ENCODE measurements around the gene PDGFRB.
A peak's percentile ranks its signal among the peaks of the same experiment; 100 is the strongest.

PDGFRB gene

GRCh38 chr5:150163035-150163434, 7.4 kb upstream of the PDGFRB start:
- H3K9me3 Mint-ChIP-seq: no peaks in the 10 kb centered on the region
- H3K4me1 Mint-ChIP-seq (ENCODE audit: low read depth): peaks cover 2% of the 10 kb centered on the region

GRCh38 chr5:150162142-150162513, 6.5 kb upstream of the PDGFRB start:
- Mint-ChIP-seq H3K27ac (no peak overlapping the region), H3K4me3 (no peak overlapping the region), H3K9me3 (no peaks in the 10 kb centered on the region), H3K36me3 (ENCODE audit: low read depth) (no peaks in the 10 kb centered on the region), H3K4me1 (ENCODE audit: low read depth) (no peaks in the 10 kb centered on the region), H3K27me3 (peaks cover 29% of the 10 kb centered on the region)
- DNase-seq: no peak

More at GRCh38 chr5:150163035-150163434, 7.4 kb upstream of the PDGFRB start:
- peaks cover 28% of the 10 kb centered on the region for H3K27me3 Mint-ChIP-seq
- H3K36me3 Mint-ChIP-seq (ENCODE audit: low read depth): no peaks in the 10 kb centered on the region
- no peak overlapping the region for H3K4me3 Mint-ChIP-seq
- H3K27ac Mint-ChIP-seq: no peak overlapping the region
- no peak for DNase-seq

GRCh38 chr5:150161242-150162141, 5.8 kb upstream of the PDGFRB start:
- H3K27ac Mint-ChIP-seq: no peak overlapping the region
- H3K36me3 Mint-ChIP-seq (ENCODE audit: low read depth): no peaks in the 10 kb centered on the region
- peaks cover 33% of the 10 kb centered on the region for H3K27me3 Mint-ChIP-seq
- H3K4me3 Mint-ChIP-seq: no peak overlapping the region
- no peaks in the 10 kb centered on the region for H3K9me3 Mint-ChIP-seq
- no peaks in the 10 kb centered on the region for H3K4me1 Mint-ChIP-seq (ENCODE audit: low read depth)
- DNase-seq: peak; percentile 87

- Mint-ChIP-seq H3K27ac (no peak overlapping the region), H3K27me3 (peaks cover 31% of the 10 kb centered on the region), H3K9me3 (no peaks in the 10 kb centered on the region), H3K4me3 (no peak overlapping the region), H3K36me3 (ENCODE audit: low read depth) (no peaks in the 10 kb centered on the region), H3K4me1 (ENCODE audit: low read depth) (peaks cover 6% of the 10 kb centered on the region)
- DNase-seq: no peak
Measured at GRCh38 chr5:150160448-150161081, 4.9 kb upstream of the PDGFRB start.

- no peak for DNase-seq
- Mint-ChIP-seq H3K4me1 (ENCODE audit: low read depth) (peaks cover 8% of the 10 kb centered on the region), H3K27ac (no peak overlapping the region), H3K4me3 (no peak overlapping the region), H3K36me3 (ENCODE audit: low read depth) (no peaks in the 10 kb centered on the region), H3K9me3 (no peaks in the 10 kb centered on the region), H3K27me3 (peaks cover 27% of the 10 kb centered on the region)
Measured at GRCh38 chr5:150159741-150160179, 4.1 kb upstream of the PDGFRB start.

- no peaks in the 10 kb centered on the region for H3K9me3 Mint-ChIP-seq
- DNase-seq: no peak
- peaks cover 31% of the 10 kb centered on the region for H3K27me3 Mint-ChIP-seq
- no peaks in the 10 kb centered on the region for H3K36me3 Mint-ChIP-seq (ENCODE audit: low read depth)
- no peak overlapping the region for H3K27ac Mint-ChIP-seq
- H3K4me1 Mint-ChIP-seq (ENCODE audit: low read depth): peaks cover 8% of the 10 kb centered on the region
- no peak overlapping the region for H3K4me3 Mint-ChIP-seq
Measured at GRCh38 chr5:150159031-150159430, 3.4 kb upstream of the PDGFRB start.

- H3K4me3 Mint-ChIP-seq: no peak overlapping the region
- no peaks in the 10 kb centered on the region for H3K36me3 Mint-ChIP-seq (ENCODE audit: low read depth)
- H3K27me3 Mint-ChIP-seq: peaks cover 32% of the 10 kb centered on the region
- H3K9me3 Mint-ChIP-seq: no peaks in the 10 kb centered on the region
- H3K4me1 Mint-ChIP-seq (ENCODE audit: low read depth): peaks cover 8% of the 10 kb centered on the region
- no peak for DNase-seq
- no peak overlapping the region for H3K27ac Mint-ChIP-seq
Measured at GRCh38 chr5:150158170-150158949, 2.7 kb upstream of the PDGFRB start.

GRCh38 chr5:150157168-150157567, 1.5 kb upstream of the PDGFRB start:
- Mint-ChIP-seq H3K27ac (no peak overlapping the region), H3K9me3 (no peaks in the 10 kb centered on the region), H3K4me3 (no peak overlapping the region), H3K27me3 (peaks cover 32% of the 10 kb centered on the region), H3K36me3 (ENCODE audit: low read depth) (no peaks in the 10 kb centered on the region), H3K4me1 (ENCODE audit: low read depth) (peaks cover 8% of the 10 kb centered on the region)
- DNase-seq: no peak

- peaks cover 32% of the 10 kb centered on the region for H3K27me3 Mint-ChIP-seq
- peaks cover 8% of the 10 kb centered on the region for H3K4me1 Mint-ChIP-seq (ENCODE audit: low read depth)
- H3K9me3 Mint-ChIP-seq: no peaks in the 10 kb centered on the region
- no peaks in the 10 kb centered on the region for H3K36me3 Mint-ChIP-seq (ENCODE audit: low read depth)
- H3K4me3 Mint-ChIP-seq: no peak overlapping the region
- no peak overlapping the region for H3K27ac Mint-ChIP-seq
- no peak for DNase-seq
Measured at GRCh38 chr5:150156540-150156939, 895 bp upstream of the PDGFRB start.

- peaks cover 8% of the 10 kb centered on the region for H3K4me1 Mint-ChIP-seq (ENCODE audit: low read depth)
- H3K27ac Mint-ChIP-seq: peak overlapping the region; percentile 35
- H3K9me3 Mint-ChIP-seq: no peaks in the 10 kb centered on the region
- DNase-seq: no peak
- peak overlapping the region; percentile 68 for H3K4me3 Mint-ChIP-seq
- peaks cover 32% of the 10 kb centered on the region for H3K27me3 Mint-ChIP-seq
- H3K36me3 Mint-ChIP-seq (ENCODE audit: low read depth): no peaks in the 10 kb centered on the region
Measured at GRCh38 chr5:150156027-150156368, 353 bp upstream of the PDGFRB start.

- peaks cover 32% of the 10 kb centered on the region for H3K27me3 Mint-ChIP-seq
- H3K27ac Mint-ChIP-seq: no peak overlapping the region
- peaks cover 8% of the 10 kb centered on the region for H3K4me1 Mint-ChIP-seq (ENCODE audit: low read depth)
- no peak overlapping the region for H3K4me3 Mint-ChIP-seq
- DNase-seq: no peak
- no peaks in the 10 kb centered on the region for H3K36me3 Mint-ChIP-seq (ENCODE audit: low read depth)
- H3K9me3 Mint-ChIP-seq: no peaks in the 10 kb centered on the region
Measured at GRCh38 chr5:150154618-150155128, 972 bp downstream of the PDGFRB start.

GRCh38 chr5:150153957-150154617, 1.6 kb downstream of the PDGFRB start:
- H3K27me3 Mint-ChIP-seq: peaks cover 32% of the 10 kb centered on the region
- H3K36me3 Mint-ChIP-seq (ENCODE audit: low read depth): no peaks in the 10 kb centered on the region
- peaks cover 8% of the 10 kb centered on the region for H3K4me1 Mint-ChIP-seq (ENCODE audit: low read depth)
- no peak overlapping the region for H3K27ac Mint-ChIP-seq
- H3K4me3 Mint-ChIP-seq: no peak overlapping the region
- no peak for DNase-seq
- no peaks in the 10 kb centered on the region for H3K9me3 Mint-ChIP-seq

- DNase-seq: no peak
- Mint-ChIP-seq H3K9me3 (no peaks in the 10 kb centered on the region), H3K27ac (no peak overlapping the region), H3K4me3 (no peak overlapping the region), H3K36me3 (ENCODE audit: low read depth) (no peaks in the 10 kb centered on the region), H3K27me3 (peaks cover 29% of the 10 kb centered on the region), H3K4me1 (ENCODE audit: low read depth) (peaks cover 8% of the 10 kb centered on the region)
Measured at GRCh38 chr5:150153483-150153882, 2.2 kb downstream of the PDGFRB start.
